Panc1 (cell line): Measurements from ENCODE around the gene MYPN.

Source experiments
- POLR2AphosphoS5 ChIP-seq: IDR thresholded peaks from 2 replicates; pipeline ENCODE4 v1.6.1; 2012; ENCODE audit warnings: mild to moderate bottlenecking, low read depth, low read length, moderate library complexity
- SIN3A ChIP-seq: IDR thresholded peaks from 2 replicates; pipeline ENCODE4 v1.6.1; 2012; ENCODE audit warnings: low read depth, mild to moderate bottlenecking, low read length, moderate library complexity, borderline replicate concordance; ENCODE audit not compliant: insufficient read depth
- TF ChIP-seq, protein P1 (sequence below): fragments of 450-650 bp; IDR thresholded peaks from 2 replicates; pipeline ENCODE4 v1.5.1; 2017; ENCODE audit warnings: mild to moderate bottlenecking
- TF ChIP-seq, protein P2 (sequence below), 2 experiments: IDR thresholded peaks; 2 replicates each; pipeline ENCODE4 v1.6.1; 2011 to 2012; ENCODE audit warnings: low read depth in 2 of 2, control low read depth in 1 of 2, low read length in 1 of 2, mild to moderate bottlenecking in 1 of 2, moderate library complexity in 1 of 2; ENCODE audit not compliant: insufficient read depth in 1 of 2

DNA sequence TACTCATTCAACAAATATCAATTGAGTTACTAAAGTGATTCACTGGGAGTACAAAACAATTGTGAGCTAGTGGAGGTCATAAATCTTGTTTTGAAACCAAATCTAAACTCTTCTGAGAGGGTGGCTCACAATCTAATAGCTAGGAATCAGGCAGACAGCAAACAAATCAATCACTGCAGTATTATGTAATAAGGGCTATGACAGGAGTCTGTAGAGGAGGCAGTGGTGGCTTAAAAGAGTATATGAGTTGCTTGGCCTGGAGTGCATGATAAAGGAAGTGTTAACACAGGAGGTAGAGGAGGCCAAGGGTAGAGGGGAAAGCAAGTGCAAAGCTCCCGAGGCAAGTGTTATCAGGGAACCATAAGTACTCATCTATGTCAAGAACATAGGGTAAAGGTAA, 16.5 kb downstream of the MYPN start:
- TF ChIP-seq, protein P1, sequence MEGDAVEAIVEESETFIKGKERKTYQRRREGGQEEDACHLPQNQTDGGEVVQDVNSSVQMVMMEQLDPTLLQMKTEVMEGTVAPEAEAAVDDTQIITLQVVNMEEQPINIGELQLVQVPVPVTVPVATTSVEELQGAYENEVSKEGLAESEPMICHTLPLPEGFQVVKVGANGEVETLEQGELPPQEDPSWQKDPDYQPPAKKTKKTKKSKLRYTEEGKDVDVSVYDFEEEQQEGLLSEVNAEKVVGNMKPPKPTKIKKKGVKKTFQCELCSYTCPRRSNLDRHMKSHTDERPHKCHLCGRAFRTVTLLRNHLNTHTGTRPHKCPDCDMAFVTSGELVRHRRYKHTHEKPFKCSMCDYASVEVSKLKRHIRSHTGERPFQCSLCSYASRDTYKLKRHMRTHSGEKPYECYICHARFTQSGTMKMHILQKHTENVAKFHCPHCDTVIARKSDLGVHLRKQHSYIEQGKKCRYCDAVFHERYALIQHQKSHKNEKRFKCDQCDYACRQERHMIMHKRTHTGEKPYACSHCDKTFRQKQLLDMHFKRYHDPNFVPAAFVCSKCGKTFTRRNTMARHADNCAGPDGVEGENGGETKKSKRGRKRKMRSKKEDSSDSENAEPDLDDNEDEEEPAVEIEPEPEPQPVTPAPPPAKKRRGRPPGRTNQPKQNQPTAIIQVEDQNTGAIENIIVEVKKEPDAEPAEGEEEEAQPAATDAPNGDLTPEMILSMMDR: no peak
- no peak for TF ChIP-seq SIN3A
- TF ChIP-seq POLR2AphosphoS5: no peak
- TF ChIP-seq, protein P2, sequence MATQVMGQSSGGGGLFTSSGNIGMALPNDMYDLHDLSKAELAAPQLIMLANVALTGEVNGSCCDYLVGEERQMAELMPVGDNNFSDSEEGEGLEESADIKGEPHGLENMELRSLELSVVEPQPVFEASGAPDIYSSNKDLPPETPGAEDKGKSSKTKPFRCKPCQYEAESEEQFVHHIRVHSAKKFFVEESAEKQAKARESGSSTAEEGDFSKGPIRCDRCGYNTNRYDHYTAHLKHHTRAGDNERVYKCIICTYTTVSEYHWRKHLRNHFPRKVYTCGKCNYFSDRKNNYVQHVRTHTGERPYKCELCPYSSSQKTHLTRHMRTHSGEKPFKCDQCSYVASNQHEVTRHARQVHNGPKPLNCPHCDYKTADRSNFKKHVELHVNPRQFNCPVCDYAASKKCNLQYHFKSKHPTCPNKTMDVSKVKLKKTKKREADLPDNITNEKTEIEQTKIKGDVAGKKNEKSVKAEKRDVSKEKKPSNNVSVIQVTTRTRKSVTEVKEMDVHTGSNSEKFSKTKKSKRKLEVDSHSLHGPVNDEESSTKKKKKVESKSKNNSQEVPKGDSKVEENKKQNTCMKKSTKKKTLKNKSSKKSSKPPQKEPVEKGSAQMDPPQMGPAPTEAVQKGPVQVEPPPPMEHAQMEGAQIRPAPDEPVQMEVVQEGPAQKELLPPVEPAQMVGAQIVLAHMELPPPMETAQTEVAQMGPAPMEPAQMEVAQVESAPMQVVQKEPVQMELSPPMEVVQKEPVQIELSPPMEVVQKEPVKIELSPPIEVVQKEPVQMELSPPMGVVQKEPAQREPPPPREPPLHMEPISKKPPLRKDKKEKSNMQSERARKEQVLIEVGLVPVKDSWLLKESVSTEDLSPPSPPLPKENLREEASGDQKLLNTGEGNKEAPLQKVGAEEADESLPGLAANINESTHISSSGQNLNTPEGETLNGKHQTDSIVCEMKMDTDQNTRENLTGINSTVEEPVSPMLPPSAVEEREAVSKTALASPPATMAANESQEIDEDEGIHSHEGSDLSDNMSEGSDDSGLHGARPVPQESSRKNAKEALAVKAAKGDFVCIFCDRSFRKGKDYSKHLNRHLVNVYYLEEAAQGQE (IDR thresholded peaks at IDR 0.05; ENCODE audit: insufficient read depth in 1 of 2, low read depth in 2 of 2, low read length in 1 of 2): no peak
